H1 (cell line): ENCODE data around the gene PLCB2. TPM values are rescaled to one million over a fixed set of nuclear protein-coding genes. Genes with fewer than 3 reads are reported as not detected.

Experiments
- CTCF ChIA-PET: fragments of 300-600 bp; sonication (Branson Sonifier 250); formaldehyde crosslinking; loops from one replicate; lab custom pipeline; 2021; ENCODE audit not compliant: partially characterized antibody; lab: Charles Lee
- POLR2A ChIA-PET: fragments of 300-600 bp; sonication (Branson Sonifier 250); formaldehyde crosslinking; loops from one replicate; lab custom pipeline; 2021; ENCODE audit warnings: inconsistent platforms; ENCODE audit not compliant: partially characterized antibody; lab: Charles Lee
- DNase-seq, 2 experiments: peaks; one replicate each; pipeline versions ENCODE4 v3.0.0 to v3.0.0-alpha.2; 2010 to 2022; ENCODE audit warnings: low spot score in 2 of 2, low read depth in 1 of 2, mixed read lengths in 1 of 2
- FAIRE-seq: peaks from 2 replicates; lab custom pipeline; 2011; peaks lifted over from hg19 to GRCh38; lab: Jason Lieb, UNC
- H2AFZ ChIP-seq: 2 replicates; pipeline ENCODE4 v1.8.1; 2012; ENCODE audit warnings: low read length, inconsistent platforms
- H2AK5ac ChIP-seq: 2 replicates; pipeline ENCODE4 v1.6.1; 2013; ENCODE audit warnings: low read depth, low read length
- H2BK120ac ChIP-seq: replicated peaks from 2 replicates; pipeline ENCODE3; 2013; ENCODE audit warnings: low read depth, low read length, inconsistent platforms
- H2BK12ac ChIP-seq: 2 replicates; pipeline ENCODE4 v1.6.1; 2013; ENCODE audit warnings: low read depth, low read length
- H2BK15ac ChIP-seq: 2 replicates; pipeline ENCODE4 v1.6.1; 2013; ENCODE audit warnings: low read length
- H2BK20ac ChIP-seq: 2 replicates; pipeline ENCODE4 v1.6.1; 2013; ENCODE audit warnings: low read length
- H2BK5ac ChIP-seq: 2 replicates; pipeline ENCODE4 v1.6.1; 2013; ENCODE audit warnings: low read depth, low read length
- H3K14ac ChIP-seq: 2 replicates; pipeline ENCODE4 v1.6.1; 2013; ENCODE audit warnings: inconsistent platforms; ENCODE audit not compliant: insufficient read length
- H3K18ac ChIP-seq: 2 replicates; pipeline ENCODE4 v1.6.1; 2013; ENCODE audit warnings: low read length; ENCODE audit errors: extremely low read depth
- H3K23ac ChIP-seq: 2 replicates; pipeline ENCODE4 v1.6.1; 2013; ENCODE audit warnings: inconsistent platforms; ENCODE audit not compliant: insufficient read length
- H3K23me2 ChIP-seq: 2 replicates; pipeline ENCODE4 v1.6.1; 2013; ENCODE audit warnings: low read depth, low read length
- H3K27ac ChIP-seq: 2 replicates; pipeline ENCODE4 v1.6.1; 2011; ENCODE audit warnings: low read depth, low read length, inconsistent platforms
- H3K27me3 ChIP-seq, 4 experiments: replicated peaks in 1 of 4; 1 replicate in 1 of 4; 2 replicates in 3 of 4; pipeline versions ENCODE4 v1.6.1 to v1.8.1; 2011 to 2013; ENCODE audit warnings: low read length in 3 of 4, mild to moderate bottlenecking in 3 of 4, inconsistent platforms in 2 of 4, mixed read lengths in 2 of 4, moderate library complexity in 1 of 4; ENCODE audit not compliant: control insufficient read depth in 3 of 4, insufficient read depth in 3 of 4; ENCODE audit errors: extremely low read depth in 1 of 4
- H3K36me3 ChIP-seq, 4 experiments: 2 replicates each; pipeline versions ENCODE4 v1.6.1 to v1.8.1; 2011 to 2013; ENCODE audit warnings: mild to moderate bottlenecking in 4 of 4, low read length in 3 of 4, moderate library complexity in 2 of 4, control low read depth in 1 of 4, inconsistent platforms in 1 of 4; ENCODE audit not compliant: insufficient read depth in 4 of 4, control insufficient read depth in 2 of 4
- H3K4ac ChIP-seq: replicated peaks from 2 replicates; pipeline ENCODE3; 2013; ENCODE audit warnings: low read length, low read depth, mixed read lengths, inconsistent platforms; ENCODE audit not compliant: insufficient read length
- H3K4me1 ChIP-seq, 4 experiments: replicated peaks in 1 of 4; 1 replicate in 1 of 4; 2 replicates in 3 of 4; pipeline versions ENCODE4 v1.6.1 to v1.8.1; 2011 to 2013; ENCODE audit warnings: low read length in 3 of 4, inconsistent platforms in 2 of 4, mixed read lengths in 1 of 4; ENCODE audit not compliant: insufficient read depth in 4 of 4, control insufficient read depth in 3 of 4
- H3K4me2 ChIP-seq, 2 experiments: 2 replicates each; pipeline versions ENCODE4 v1.6.1 to v1.8.1; 2011 to 2013; ENCODE audit warnings: low read depth in 2 of 2, low read length in 2 of 2, control low read depth in 1 of 2, inconsistent platforms in 1 of 2, mild to moderate bottlenecking in 1 of 2; ENCODE audit not compliant: insufficient read depth in 1 of 2
- H3K4me3 ChIP-seq, 4 experiments: fragments of 200-600, 300-600 bp in 1 of 4; sonication (generic), shearing (Covaris generic), sonication (Bioruptor Twin) in 1 of 4; 2 replicates each; pipeline versions ENCODE4 v1.5.1 to v1.8.1; 2011 to 2016; ENCODE audit warnings: low read length in 4 of 4, low read depth in 3 of 4, control low read depth in 2 of 4, inconsistent platforms in 2 of 4, mild to moderate bottlenecking in 2 of 4, mixed read lengths in 1 of 4, moderate library complexity in 1 of 4; ENCODE audit not compliant: insufficient read depth in 2 of 4; ENCODE audit errors: extremely low read depth in 1 of 4
- H3K56ac ChIP-seq: replicated peaks from 2 replicates; pipeline ENCODE3; 2013; ENCODE audit warnings: low read depth, mild to moderate bottlenecking, mixed read lengths, low read length, inconsistent platforms; ENCODE audit not compliant: insufficient read length
- H3K79me1 ChIP-seq: 2 replicates; pipeline ENCODE4 v1.6.1; 2013; ENCODE audit warnings: low read depth, low read length, control low read depth
- H3K79me2 ChIP-seq, 2 experiments: 2 replicates each; pipeline versions ENCODE4 v1.6.1 to v1.8.1; 2012 to 2013; ENCODE audit warnings: low read length in 2 of 2, mild to moderate bottlenecking in 2 of 2, inconsistent platforms in 1 of 2; ENCODE audit not compliant: insufficient read depth in 2 of 2, control insufficient read depth in 1 of 2
- H3K9ac ChIP-seq, 4 experiments: replicated peaks in 1 of 4; 1 replicate in 1 of 4; 2 replicates in 3 of 4; pipeline versions ENCODE4 v1.6.1 to v1.8.1; 2011 to 2013; ENCODE audit warnings: low read depth in 3 of 4, low read length in 3 of 4, control low read depth in 2 of 4, mild to moderate bottlenecking in 2 of 4, moderate library complexity in 2 of 4, inconsistent platforms in 1 of 4; ENCODE audit errors: extremely low read depth in 1 of 4
- H3K9me3 ChIP-seq, 2 experiments: 2 replicates each; pipeline versions ENCODE4 v1.6.1 to v1.8.1; 2012 to 2013; ENCODE audit warnings: mild to moderate bottlenecking in 2 of 2, moderate library complexity in 2 of 2, control low read depth in 1 of 2, inconsistent platforms in 1 of 2, low read depth in 1 of 2, low read length in 1 of 2, mixed read lengths in 1 of 2; ENCODE audit not compliant: insufficient read depth in 2 of 2
- H4K20me1 ChIP-seq, 2 experiments: replicated peaks in 1 of 2; 2 replicates each; pipeline versions ENCODE3 to v1.8.1; 2011 to 2013; ENCODE audit warnings: inconsistent platforms in 2 of 2, low read length in 2 of 2, mild to moderate bottlenecking in 1 of 2; ENCODE audit not compliant: insufficient read depth in 2 of 2, control insufficient read depth in 1 of 2
- H4K5ac ChIP-seq: 2 replicates; pipeline ENCODE4 v1.6.1; 2013; ENCODE audit warnings: low read length, low read depth, mixed read lengths, inconsistent platforms; ENCODE audit not compliant: insufficient read length
- H4K8ac ChIP-seq: 2 replicates; pipeline ENCODE4 v1.8.0; 2013; ENCODE audit warnings: mild to moderate bottlenecking, moderate library complexity, low read length, inconsistent platforms; ENCODE audit not compliant: insufficient read depth; ENCODE audit errors: extremely low read depth
- H4K91ac ChIP-seq: replicated peaks from 2 replicates; pipeline ENCODE3; 2013; ENCODE audit warnings: low read length, mixed read lengths, inconsistent platforms; ENCODE audit not compliant: insufficient read length
- EZH2 ChIP-seq: fragments of 200-600 bp; sonication (generic); IDR thresholded peaks from 2 replicates; pipeline ENCODE4 v1.7.1; 2012; ENCODE audit warnings: low read depth, mild to moderate bottlenecking, moderate library complexity, low read length, inconsistent platforms; ENCODE audit not compliant: severe bottlenecking
- SP1 ChIP-seq: IDR thresholded peaks from 2 replicates; pipeline ENCODE4 v1.6.1; 2011; ENCODE audit warnings: low read depth, low read length
- SP4 ChIP-seq: IDR thresholded peaks from 2 replicates; pipeline ENCODE4 v1.6.1; 2012; ENCODE audit warnings: low read length, inconsistent platforms
- WGBS, 2 experiments: shearing (Covaris generic) in 1 of 2; methylation state at CpG; one replicate each; pipeline versions ENCODE4 v1.1.6 to v1.1.7; 2013 to 2015; ENCODE audit warnings: low lambda C conversion rate in 2 of 2, mixed read lengths in 2 of 2, inconsistent platforms in 1 of 2, low coverage in 1 of 2, missing lambda C conversion rate in 1 of 2; ENCODE audit not compliant: insufficient replicate concordance in 2 of 2, insufficient coverage in 1 of 2, insufficient read length in 1 of 2; ENCODE audit errors: extremely low coverage in 1 of 2, missing lambda C conversion rate in 1 of 2; 5-methylcytosine and 5-hydroxymethylcytosine counted together
- polyA plus RNA-seq, 7 experiments: library from polyadenylated mRNA; depleted of rRNA in 3 of 7; stranded (reverse) in 5 of 7; unstranded in 2 of 7; fragments of >200 nt in 5 of 7; fragments of 200-250 nt in 2 of 7; gene quantifications; 1 replicate in 5 of 7; 2 replicates in 1 of 7; 4 replicates in 1 of 7; pipeline versions ENCODE4 v1.2.1 to v1.2.3, GENCODE V29; 2011 to 2013; ENCODE audit warnings: missing spikeins in 2 of 7, mixed read lengths in 2 of 7
- total RNA-seq: library from RNA; stranded (reverse); fragmentation: NEBNext Ultra II Directional; extraction: Animal tissue kit (Norgen Biotek cat#: 25700); gene quantifications from 2 replicates; pipeline ENCODE4 v1.2.1, GENCODE V29; 2021
- TF ChIP-seq, protein P1 (sequence below): IDR thresholded peaks from 2 replicates; pipeline ENCODE4 v1.6.1; 2012; ENCODE audit warnings: inconsistent platforms

PLCB2 gene
- total and polyA plus RNA-seq, 2 of the 8 experiments (the other 6 are each of a cell fraction or from before 2014, with no cell fraction given), result 7.2 to 8.4 TPM

DNA sequence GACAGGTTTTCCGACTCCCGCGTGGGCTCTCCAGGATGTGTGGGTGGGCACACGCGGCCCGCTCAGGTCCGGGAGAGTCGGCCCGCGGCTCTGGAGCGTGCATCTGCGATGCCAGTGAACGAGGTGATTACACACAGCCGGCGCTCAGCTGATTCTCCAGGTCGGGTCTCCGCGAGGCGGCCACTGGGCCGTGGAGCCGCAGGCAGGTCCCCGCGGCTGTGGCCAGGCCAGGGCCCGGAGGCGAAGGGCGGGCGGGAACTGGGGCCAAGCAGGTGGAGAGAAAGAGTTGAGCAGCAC, 55.6 kb downstream of the PLCB2 start:
- no peaks in the 10 kb centered on the region; the same call in 1 of the 2 replicates for H3K79me1 ChIP-seq
- no peak overlapping the region for H2AK5ac ChIP-seq
- H3K36me3 ChIP-seq, result no peaks in the 10 kb centered on the region
- no peak overlapping the region for H4K91ac ChIP-seq
- H3K4me2 ChIP-seq, result peak overlapping the region; percentile 70 to 93
- CTCF ChIA-PET, result interaction anchor here (5.2 to 46.3 kb wide), 2 partner anchors 12 to 15 kb away, joined by 39 to 1340 read pairs; partner anchors contain the start of gene PAK6
- H2BK20ac ChIP-seq, result no peak overlapping the region
- H3K23me2 ChIP-seq, result peaks cover 7% of the 10 kb centered on the region; the same call in 1 of the 2 replicates
- H3K56ac ChIP-seq, result no peak overlapping the region
- TF ChIP-seq, protein P1, sequence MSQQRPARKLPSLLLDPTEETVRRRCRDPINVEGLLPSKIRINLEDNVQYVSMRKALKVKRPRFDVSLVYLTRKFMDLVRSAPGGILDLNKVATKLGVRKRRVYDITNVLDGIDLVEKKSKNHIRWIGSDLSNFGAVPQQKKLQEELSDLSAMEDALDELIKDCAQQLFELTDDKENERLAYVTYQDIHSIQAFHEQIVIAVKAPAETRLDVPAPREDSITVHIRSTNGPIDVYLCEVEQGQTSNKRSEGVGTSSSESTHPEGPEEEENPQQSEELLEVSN, result no peak
- TF ChIP-seq EZH2 (peak; percentile 49), SP1 (no peak), SP4 (no peak)
- TF ChIP-seq, all 59 proteins: peak for 1
- H3K27me3 ChIP-seq, result peaks cover 11 to 41% (median 32%) of the 10 kb centered on the region in 4 experiments
- H3K18ac ChIP-seq, result peak overlapping the region; percentile 48; the same call in 1 of the 2 replicates
- H2BK120ac ChIP-seq, result no peak overlapping the region
- peak overlapping the region; percentile 50; the same call in 1 of the 2 replicates for H2BK12ac ChIP-seq
- H3K14ac ChIP-seq, result no peak overlapping the region
- H3K27ac ChIP-seq, result no peak overlapping the region
- H3K4me3 ChIP-seq, result peak overlapping the region; percentile 50 to 71 (median 54)
- peak overlapping the region; percentile 20; the same call in 1 of the 2 replicates for H2AFZ ChIP-seq
- peaks cover 0 to 10% (median 7%) of the 10 kb centered on the region in 4 experiments; a peak in 5 of 7 replicates for H3K4me1 ChIP-seq
- H3K9ac ChIP-seq, result no peak overlapping the region
- no peak overlapping the region for H3K4ac ChIP-seq
- no peaks in the 10 kb centered on the region for H4K20me1 ChIP-seq
- H3K79me2 ChIP-seq, result no peaks in the 10 kb centered on the region
- peak overlapping the region; percentile 87 for H4K8ac ChIP-seq
- no peak overlapping the region for H2BK5ac ChIP-seq
- no peak for FAIRE-seq
- H4K5ac ChIP-seq, result no peak overlapping the region
- no peaks in the 10 kb centered on the region for H3K9me3 ChIP-seq
- WGBS, 2 experiments, result 38% methylated on average over 26 of the region's 27 CpGs; no CpG with 5 or more reads in 1 of the 2 experiments
- peak in 1 of 2 experiments; percentile 67 for DNase-seq
- no peak overlapping the region for H3K23ac ChIP-seq
- H2BK15ac ChIP-seq, result peak overlapping the region; percentile 61; the same call in 1 of the 2 replicates
- POLR2A ChIA-PET, result interaction anchor here (0.6 to 6.7 kb wide), 6 partner anchors 12 to 41 kb away, joined by 3 to 47 read pairs (median 4); partner anchors contain the start of gene PAK6
